Lower leg skin (tissue), 4 donors: ENCODE measurements around the gene ZNF343. TPM values are rescaled to one million over a fixed set of nuclear protein-coding genes. Genes with fewer than 3 reads are reported as not detected.

ENCODE experiments used
- DNase-seq, 2 donors: peaks; one replicate each; pipeline ENCODE4 v3.0.0-alpha.2; 2019; ENCODE audit warnings: low spot score in 2 of 2
- H3K4me3 ChIP-seq: fragments of 200-600 bp; sonication (generic); 2 replicates; pipeline ENCODE4 v1.5.1; 2017; ENCODE audit warnings: mild to moderate bottlenecking, low read depth; ENCODE audit not compliant: poor library complexity, severe bottlenecking
- CTCF ChIP-seq, 3 donors: fragments of 450-650 bp; IDR thresholded peaks; one replicate each; pipeline ENCODE4 v1.5.1; 2016; ENCODE audit warnings: antibody characterized with exemption in 3 of 3, mild to moderate bottlenecking in 3 of 3, moderate library complexity in 2 of 3
- POLR2A ChIP-seq, 2 donors: fragments of 450-650 bp; IDR thresholded peaks; one replicate each; pipeline ENCODE4 v1.6.1; 2016 to 2017; ENCODE audit warnings: antibody characterized with exemption in 2 of 2, mild to moderate bottlenecking in 1 of 2, moderate library complexity in 1 of 2
- WGBS, 2 donors: methylation state at CpG; one replicate each; pipeline ENCODE4 v1.1.5; 2018; 5-methylcytosine and 5-hydroxymethylcytosine counted together
- intact Hi-C: fragments of 100-400 bp; cut with DNase I; formaldehyde crosslinking; loops from one replicate; pipeline ENCODE4 v1.15.0; 2023; ENCODE audit warnings: low total_unique reads
- total RNA-seq, 4 donors: library from RNA; depleted of rRNA; stranded (reverse); fragments of >200 nt; gene quantifications; one replicate each; pipeline ENCODE4 v1.1.0, GENCODE V29; 2016

The ZNF343 gene
- total RNA-seq = 10 to 100 TPM; 10.6 to 12.9 (median 11.3) TPM

DNA sequence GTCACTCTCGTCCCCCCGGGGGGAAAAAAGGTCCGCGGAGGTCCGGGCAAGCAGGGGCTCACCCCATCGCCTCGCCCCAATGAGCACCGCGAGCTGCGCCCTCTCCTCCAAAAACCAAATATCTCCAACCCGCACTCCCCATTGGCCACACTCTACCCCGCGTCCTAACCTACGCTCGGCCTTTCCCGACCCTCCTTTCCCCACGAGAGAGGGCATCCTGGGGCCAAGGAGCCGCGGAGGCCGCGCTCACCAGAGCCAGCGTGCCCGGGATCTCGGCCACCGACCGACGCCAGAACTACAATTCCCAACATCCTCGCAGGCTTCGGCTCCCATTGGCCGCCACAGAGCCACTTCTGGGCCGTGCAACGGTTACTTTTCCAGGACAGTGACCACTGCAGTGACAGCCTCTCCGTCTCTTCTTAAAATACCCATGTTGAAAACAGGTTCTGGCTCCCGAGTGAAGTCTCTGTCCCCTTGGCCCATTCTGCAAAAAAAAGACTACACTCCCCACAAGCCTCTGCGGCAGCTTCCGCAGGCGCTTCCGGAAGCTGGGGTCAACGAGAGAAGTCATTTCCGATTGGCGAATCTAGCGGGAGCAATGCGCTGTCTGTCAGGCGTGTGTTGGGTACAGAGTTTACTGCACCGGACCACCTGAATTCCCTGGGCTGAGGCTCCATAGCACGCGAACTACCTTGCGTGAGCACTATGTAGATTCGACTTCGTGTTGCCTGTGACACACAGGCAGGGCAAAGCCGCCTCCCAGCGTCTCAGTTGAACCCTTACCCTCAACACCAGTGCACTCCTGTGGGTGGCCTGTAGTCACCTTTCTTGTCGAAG, at the start of gene ZNF343:
Gene ZNF343, minus strand, starts transcription at position 285 of the 837 bp plus-strand sequence. CDS start 15,020 bp downstream, outside the sequence.
- intact Hi-C loops = no loop called here
- 0 to 1% methylated on average over 52 to 53 of the region's 53 CpGs for WGBS, 2 donors
- DNase-seq = peak; percentile 78 to 96
- TF ChIP-seq CTCF (IDR thresholded peaks at IDR 0.05) (no peak), POLR2A (IDR thresholded peaks at IDR 0.05) (no peak)
- H3K4me3 ChIP-seq = peak within 1 kb of the TSS; percentile 50

DNA sequence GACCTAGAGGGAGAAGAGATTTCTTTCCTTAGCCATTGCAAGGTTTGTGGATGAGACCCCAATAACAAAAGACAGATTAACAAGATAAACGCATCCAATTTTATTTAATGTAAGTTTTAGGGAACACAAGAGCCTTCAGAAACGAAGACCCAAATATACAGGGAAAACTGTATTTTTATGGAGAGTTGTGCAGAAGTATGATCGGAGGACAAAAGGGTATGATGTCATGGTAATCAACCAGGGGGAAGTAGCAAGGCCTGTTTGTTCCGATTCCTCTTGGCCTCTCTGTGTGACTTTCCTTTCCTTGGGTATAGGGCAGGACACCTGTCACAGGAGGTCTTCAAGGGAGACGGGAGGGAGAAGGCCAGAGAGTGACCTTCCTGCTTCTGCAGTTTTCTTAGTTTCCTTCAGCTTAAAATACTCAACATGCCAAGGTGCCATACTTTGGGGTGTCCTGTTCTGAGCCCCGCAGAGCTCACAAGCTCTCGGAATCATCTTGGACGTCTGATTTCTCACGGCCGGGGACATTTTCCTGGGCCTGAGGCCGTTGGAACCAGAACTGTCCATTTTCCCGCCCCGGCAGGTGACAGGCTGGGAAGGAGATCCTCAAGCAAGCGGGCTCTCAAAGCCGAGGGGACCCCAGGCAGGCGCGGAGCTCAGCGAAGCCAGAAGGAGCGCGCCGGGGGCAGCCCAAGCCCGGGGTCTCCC, 49.3 kb upstream of the ZNF343 start:
- 22 to 29% methylated on average over 22 of the region's 22 CpGs for WGBS, 2 donors
- TF ChIP-seq POLR2A (IDR thresholded peaks at IDR 0.05) = no peak
- TF ChIP-seq CTCF (IDR thresholded peaks at IDR 0.05) = no peak
- H3K4me3 ChIP-seq = no peak overlapping the region
- intact Hi-C loops = no loop called here
- no peak for DNase-seq

GRCh38 chr20:2545594-2545993, 36.9 kb upstream of the ZNF343 start:
- no peak overlapping the region for H3K4me3 ChIP-seq
- no peak for DNase-seq
- intact Hi-C loops = no loop called here
- WGBS, 2 donors = 80 to 93% methylated on average over 2 of the region's 2 CpGs
- TF ChIP-seq POLR2A (IDR thresholded peaks at IDR 0.05) (no peak), CTCF (IDR thresholded peaks at IDR 0.05) (no peak)

GRCh38 chr20:2544211-2544610, 35.5 kb upstream of the ZNF343 start:
- TF ChIP-seq CTCF (IDR thresholded peaks at IDR 0.05) = no peak
- TF ChIP-seq POLR2A (IDR thresholded peaks at IDR 0.05) = no peak
- H3K4me3 ChIP-seq = no peak overlapping the region
- no peak for DNase-seq
- intact Hi-C loops = no loop called here
- WGBS, 2 donors = 72 to 77% methylated on average over 1 of the region's 1 CpG

DNA sequence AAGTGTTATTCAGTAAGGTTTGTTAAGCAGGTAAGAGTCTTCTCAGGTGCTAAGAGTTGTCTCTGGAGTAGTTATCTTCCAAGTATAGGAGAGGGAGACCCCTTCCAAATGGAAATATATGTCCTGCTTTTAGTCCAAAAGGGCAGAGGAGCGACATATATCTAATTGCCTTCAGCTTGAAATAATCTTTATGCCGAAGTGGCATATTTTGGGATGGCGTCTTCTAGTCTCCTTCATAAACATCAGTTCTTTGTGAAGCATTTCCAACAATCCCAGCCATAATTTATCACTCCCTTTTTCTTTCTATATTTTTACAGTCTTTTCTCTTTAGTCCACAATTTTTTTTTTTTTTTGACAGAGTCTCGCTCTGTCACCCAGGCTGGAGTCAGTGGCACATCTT, 33.6 kb upstream of the ZNF343 start:
- 84 to 92% methylated on average over 4 of the region's 4 CpGs for WGBS, 2 donors
- TF ChIP-seq POLR2A (IDR thresholded peaks at IDR 0.05) (no peak), CTCF (IDR thresholded peaks at IDR 0.05) (no peak)
- intact Hi-C loops = no loop called here
- H3K4me3 ChIP-seq = no peak overlapping the region
- no peak for DNase-seq
